H1 (cell line): ENCODE results near the gene RASGRP1. TPM values are rescaled to one million over a fixed set of nuclear protein-coding genes. Genes with fewer than 3 reads are reported as not detected.

ENCODE experiments used
- GABPA ChIP-seq: IDR thresholded peaks from 2 replicates; pipeline ENCODE4 v1.6.1; 2011; ENCODE audit warnings: mild to moderate bottlenecking, low read length, moderate library complexity, borderline replicate concordance; ENCODE audit not compliant: insufficient read depth
- KDM4A ChIP-seq: IDR thresholded peaks from one replicate; pipeline ENCODE4 v1.7.1; 2012; ENCODE audit warnings: low read depth, mild to moderate bottlenecking, moderate library complexity, low read length, inconsistent platforms; ENCODE audit not compliant: severe bottlenecking
- polyA plus RNA-seq, 7 experiments: library from polyadenylated mRNA; depleted of rRNA in 3 of 7; stranded (reverse) in 5 of 7; unstranded in 2 of 7; fragments of >200 nt in 5 of 7; fragments of 200-250 nt in 2 of 7; gene quantifications; 1 replicate in 5 of 7; 2 replicates in 1 of 7; 4 replicates in 1 of 7; pipeline versions ENCODE4 v1.2.1 to v1.2.3, GENCODE V29; 2011 to 2013; ENCODE audit warnings: missing spikeins in 2 of 7, mixed read lengths in 2 of 7
- total RNA-seq: library from RNA; stranded (reverse); fragmentation: NEBNext Ultra II Directional; extraction: Animal tissue kit (Norgen Biotek cat#: 25700); gene quantifications from 2 replicates; pipeline ENCODE4 v1.2.1, GENCODE V29; 2021
- TF ChIP-seq, protein P1 (sequence below): IDR thresholded peaks from 2 replicates; pipeline ENCODE4 v1.6.1; 2011; ENCODE audit warnings: low read length, improper control_type of control experiment

The RASGRP1 gene
- total and polyA plus RNA-seq, 2 of the 8 experiments (the other 6 are each of a cell fraction or from before 2014, with no cell fraction given), result 1.1 to 2.1 TPM

DNA sequence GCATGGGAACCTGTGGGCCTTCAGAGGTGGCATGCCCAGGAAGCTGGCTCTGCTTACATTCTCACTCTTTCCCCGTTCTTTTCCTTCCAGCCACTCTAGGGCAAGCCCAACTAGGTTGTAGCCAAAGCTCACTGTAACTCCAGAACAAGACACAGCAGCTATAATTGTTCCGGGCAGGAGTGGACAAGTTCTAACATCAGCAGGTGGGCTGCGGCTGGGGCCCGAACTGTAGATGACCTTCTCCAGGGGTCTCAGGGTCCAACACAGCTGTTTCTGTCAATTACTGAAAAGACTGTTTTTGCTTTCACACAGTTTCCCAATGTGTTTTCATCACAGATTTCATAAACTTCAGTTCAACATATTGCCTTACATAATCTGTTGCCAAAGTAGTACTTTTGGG lies 11.5 kb downstream of the RASGRP1 start (continued):
- TF ChIP-seq, protein P1, sequence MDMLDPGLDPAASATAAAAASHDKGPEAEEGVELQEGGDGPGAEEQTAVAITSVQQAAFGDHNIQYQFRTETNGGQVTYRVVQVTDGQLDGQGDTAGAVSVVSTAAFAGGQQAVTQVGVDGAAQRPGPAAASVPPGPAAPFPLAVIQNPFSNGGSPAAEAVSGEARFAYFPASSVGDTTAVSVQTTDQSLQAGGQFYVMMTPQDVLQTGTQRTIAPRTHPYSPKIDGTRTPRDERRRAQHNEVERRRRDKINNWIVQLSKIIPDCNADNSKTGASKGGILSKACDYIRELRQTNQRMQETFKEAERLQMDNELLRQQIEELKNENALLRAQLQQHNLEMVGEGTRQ, result no peak
- no peak for TF ChIP-seq KDM4A
- no peak for TF ChIP-seq GABPA
